ENCODE measurements around the gene OPN5.

The OPN5 gene

DNA sequence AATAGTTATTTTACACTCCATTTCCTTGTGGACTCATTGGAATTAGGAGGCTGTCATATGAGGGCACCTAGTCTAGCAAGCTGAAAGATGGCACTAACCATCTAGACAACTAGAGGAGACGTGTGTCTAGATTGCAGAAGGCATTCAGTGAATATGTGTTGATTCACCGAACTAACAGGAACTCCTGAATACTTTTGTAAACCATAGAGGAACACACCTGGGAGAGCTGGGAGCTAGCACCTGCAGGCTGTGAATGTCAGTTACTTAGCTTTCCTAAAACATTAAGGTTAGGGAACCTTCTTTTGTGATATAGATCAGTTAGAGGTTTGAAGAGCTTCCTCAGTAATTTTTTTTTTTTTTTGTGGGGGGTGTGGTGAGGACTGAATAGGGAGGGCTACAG is 7.7 kb downstream of the OPN5 start:
- 62% methylated on average over 2 of the region's 2 CpGs for WGBS
- no peaks in the 10 kb centered on the region for H3K9me3 ChIP-seq (ENCODE audit: insufficient read depth, low read depth, low read length)
- no peak overlapping the region for H3K9ac ChIP-seq (ENCODE audit: low read depth, low read length)
- no peak overlapping the region for H3K27ac ChIP-seq (ENCODE audit: low read depth, low read length)
- H3K36me3 ChIP-seq (ENCODE audit: insufficient read depth, low read length): no peaks in the 10 kb centered on the region
- H3K27me3 ChIP-seq (ENCODE audit: insufficient read depth, low read length): peaks cover 37% of the 10 kb centered on the region
- no peak overlapping the region for H3K4me3 ChIP-seq (ENCODE audit: low read length)
- H3K4me1 ChIP-seq (ENCODE audit: insufficient read depth, low read length): 0 out of 2 replicates have a peak, but pooled peaks cover 11% of the 10 kb centered on the region

DNA sequence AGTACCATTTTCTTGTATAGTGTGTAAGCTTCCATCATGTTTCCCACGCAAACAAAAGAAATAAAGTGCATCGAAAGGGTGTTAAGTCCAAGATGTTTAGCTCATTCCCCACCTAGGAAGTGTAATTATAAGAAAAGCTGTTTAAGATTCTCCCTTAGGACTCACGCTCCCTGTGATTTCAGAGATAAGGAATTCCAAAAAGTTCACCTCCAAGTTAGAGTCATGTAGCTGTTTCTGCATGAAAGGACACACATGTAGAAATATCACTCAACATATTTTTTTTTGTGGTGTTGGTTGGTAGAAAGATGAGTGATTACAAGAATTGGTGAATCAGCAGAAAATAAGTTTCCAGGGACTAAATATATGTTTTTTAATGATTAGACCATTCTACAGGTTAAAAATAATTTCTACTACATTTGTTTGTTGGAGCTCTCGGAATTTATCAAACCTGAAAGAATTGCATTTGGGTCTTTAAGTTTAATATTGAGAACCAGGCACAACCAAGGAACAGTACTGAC is 10.4 kb downstream of the OPN5 start:
- Histone ChIP-seq H3K4me3 (ENCODE audit: low read length) (no peak overlapping the region), H3K9ac (ENCODE audit: low read depth, low read length) (no peak overlapping the region), H3K9me3 (ENCODE audit: insufficient read depth, low read depth, low read length) (no peaks in the 10 kb centered on the region), H3K27ac (ENCODE audit: low read depth, low read length) (no peak overlapping the region), H3K36me3 (ENCODE audit: insufficient read depth, low read length) (no peaks in the 10 kb centered on the region), H3K27me3 (ENCODE audit: insufficient read depth, low read length) (peaks cover 37% of the 10 kb centered on the region), H3K4me1 (ENCODE audit: insufficient read depth, low read length) (0 out of 2 replicates have a peak, but pooled peaks cover 11% of the 10 kb centered on the region)
- 91% methylated on average over 4 of the region's 4 CpGs for WGBS

DNA sequence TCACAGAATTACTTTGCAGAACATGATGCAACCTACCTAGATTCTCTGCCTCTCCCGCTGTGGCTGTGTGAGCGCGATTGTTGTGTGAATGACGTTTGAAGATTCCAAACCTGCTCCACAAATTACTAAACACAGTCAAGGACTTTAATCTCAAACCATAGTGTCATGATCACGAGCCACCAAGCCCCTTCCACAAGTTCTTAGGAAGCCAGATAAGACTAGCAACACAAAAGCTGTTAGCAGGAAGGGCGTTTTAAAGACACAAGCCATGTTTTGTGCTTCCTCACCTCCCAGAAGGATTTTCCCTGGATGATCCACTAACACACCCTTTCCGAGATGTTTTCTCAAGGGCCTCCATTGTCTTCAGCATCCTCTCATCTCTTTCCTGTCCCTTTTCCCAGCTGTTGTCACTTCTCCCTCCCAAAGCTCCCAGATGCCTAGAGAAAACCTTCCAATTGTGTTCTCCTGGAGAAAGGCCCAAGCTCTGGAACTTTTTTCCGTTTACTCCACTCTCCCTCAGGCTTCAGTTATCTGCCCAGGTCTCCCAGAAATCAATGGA is 12.8 kb downstream of the OPN5 start:
- Histone ChIP-seq H3K4me1 (ENCODE audit: insufficient read depth, low read length) (no peaks in the 10 kb centered on the region), H3K27ac (ENCODE audit: low read depth, low read length) (no peak overlapping the region), H3K4me3 (ENCODE audit: low read length) (no peak overlapping the region), H3K27me3 (ENCODE audit: insufficient read depth, low read length) (peaks cover 22% of the 10 kb centered on the region), H3K36me3 (ENCODE audit: insufficient read depth, low read length) (no peaks in the 10 kb centered on the region), H3K9me3 (ENCODE audit: insufficient read depth, low read depth, low read length) (no peaks in the 10 kb centered on the region), H3K9ac (ENCODE audit: low read depth, low read length) (no peak overlapping the region)
- WGBS: 94% methylated on average over 8 of the region's 8 CpGs

DNA sequence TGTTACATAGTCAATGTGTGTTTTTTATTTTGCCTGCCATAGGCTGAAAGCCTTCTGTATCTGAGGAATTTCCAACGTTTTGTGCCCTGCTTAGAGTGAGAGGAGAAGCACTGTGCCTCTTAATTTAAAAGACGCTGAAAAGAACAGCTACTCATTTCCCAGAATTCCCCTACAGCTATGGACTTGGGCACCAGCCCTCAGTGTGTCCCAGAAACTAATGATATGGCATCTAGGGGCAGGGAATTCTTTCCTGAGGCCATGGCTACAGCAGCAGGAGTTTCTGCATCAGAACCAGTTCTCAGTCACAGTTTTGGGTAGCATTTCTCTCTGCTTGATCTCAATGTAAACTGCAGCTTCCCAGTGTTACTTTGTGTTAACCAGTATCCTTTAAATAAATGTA is 20.2 kb downstream of the OPN5 start:
- Histone ChIP-seq H3K27ac (ENCODE audit: low read depth, low read length) (no peak overlapping the region), H3K9me3 (ENCODE audit: insufficient read depth, low read depth, low read length) (no peaks in the 10 kb centered on the region), H3K4me3 (ENCODE audit: low read length) (no peak overlapping the region), H3K4me1 (ENCODE audit: insufficient read depth, low read length) (no peaks in the 10 kb centered on the region), H3K36me3 (ENCODE audit: insufficient read depth, low read length) (no peaks in the 10 kb centered on the region), H3K9ac (ENCODE audit: low read depth, low read length) (no peak overlapping the region), H3K27me3 (ENCODE audit: insufficient read depth, low read length) (no peaks in the 10 kb centered on the region)
- 85% methylated on average over 2 of the region's 2 CpGs for WGBS

DNA sequence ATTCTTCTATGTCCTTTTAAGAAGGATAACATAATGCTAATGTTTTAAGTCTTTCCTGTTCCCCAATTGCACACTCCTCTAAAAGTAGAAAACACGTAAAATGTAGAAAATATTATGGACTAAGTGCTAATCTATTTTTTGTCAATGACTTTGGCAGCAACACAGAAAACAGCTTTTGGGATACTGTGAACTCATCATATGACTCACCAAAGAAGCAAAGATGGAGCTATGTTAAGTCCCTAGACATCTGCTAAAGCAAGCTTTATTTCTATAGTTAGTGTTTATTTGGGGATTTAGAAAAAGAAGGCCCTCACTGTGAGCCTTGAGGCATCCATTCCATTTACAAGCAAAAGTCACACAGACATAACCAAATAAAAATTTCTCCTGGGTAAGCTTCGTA is 23.0 kb downstream of the OPN5 start:
- H3K9me3 ChIP-seq (ENCODE audit: insufficient read depth, low read depth, low read length): no peaks in the 10 kb centered on the region
- no peak overlapping the region for H3K27ac ChIP-seq (ENCODE audit: low read depth, low read length)
- H3K27me3 ChIP-seq (ENCODE audit: insufficient read depth, low read length): no peaks in the 10 kb centered on the region
- H3K36me3 ChIP-seq (ENCODE audit: insufficient read depth, low read length): no peaks in the 10 kb centered on the region
- 95% methylated on average over 2 of the region's 2 CpGs for WGBS
- H3K4me3 ChIP-seq (ENCODE audit: low read length): no peak overlapping the region
- H3K9ac ChIP-seq (ENCODE audit: low read depth, low read length): no peak overlapping the region
- H3K4me1 ChIP-seq (ENCODE audit: insufficient read depth, low read length): no peaks in the 10 kb centered on the region

DNA sequence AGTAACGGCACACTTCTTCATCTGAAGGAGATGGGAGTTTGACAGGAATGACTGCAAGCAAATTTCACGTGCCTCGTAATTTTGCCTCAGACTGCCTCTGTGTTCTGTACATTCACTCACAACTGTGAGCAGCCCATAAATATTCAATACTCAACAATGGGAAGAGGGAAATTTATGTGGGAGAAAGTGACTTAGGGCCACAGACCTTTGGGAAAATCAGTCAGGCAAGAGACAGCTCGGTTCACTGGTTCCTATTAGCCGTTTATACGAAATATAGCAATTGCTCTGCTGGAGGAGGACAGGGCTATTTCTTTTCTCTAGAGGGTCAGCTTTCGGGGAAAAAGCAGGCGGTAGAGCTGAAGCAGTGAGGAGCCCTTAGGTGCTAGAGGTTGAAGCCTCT is 28.0 kb downstream of the OPN5 start:
- H3K36me3 ChIP-seq (ENCODE audit: insufficient read depth, low read length): no peaks in the 10 kb centered on the region
- no peak overlapping the region for H3K4me3 ChIP-seq (ENCODE audit: low read length)
- WGBS: 91% methylated on average over 8 of the region's 8 CpGs
- no peaks in the 10 kb centered on the region for H3K4me1 ChIP-seq (ENCODE audit: insufficient read depth, low read length)
- H3K27ac ChIP-seq (ENCODE audit: low read depth, low read length): no peak overlapping the region
- H3K27me3 ChIP-seq (ENCODE audit: insufficient read depth, low read length): no peaks in the 10 kb centered on the region
- no peak overlapping the region for H3K9ac ChIP-seq (ENCODE audit: low read depth, low read length)
- no peaks in the 10 kb centered on the region for H3K9me3 ChIP-seq (ENCODE audit: insufficient read depth, low read depth, low read length)

DNA sequence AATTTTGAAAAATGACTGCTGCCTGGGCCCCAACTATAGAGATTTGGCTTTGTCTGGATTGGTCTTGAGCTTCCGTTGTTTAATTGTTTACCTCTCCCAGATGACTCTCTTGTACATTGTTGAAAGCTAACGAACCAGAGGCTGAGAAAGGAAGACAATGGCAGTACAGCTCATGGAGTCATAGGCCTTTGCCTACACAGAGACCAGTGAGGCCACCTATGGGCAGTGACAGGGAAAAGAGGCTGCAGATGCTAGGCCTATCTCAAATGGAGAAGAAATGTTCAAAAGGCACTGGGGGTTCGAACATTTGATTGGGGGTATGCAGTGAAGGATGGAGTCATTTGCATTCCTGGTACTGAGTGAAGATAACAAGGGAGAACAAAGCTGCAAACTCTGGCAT is 29.1 kb downstream of the OPN5 start:
- Histone ChIP-seq H3K4me1 (ENCODE audit: insufficient read depth, low read length) (no peaks in the 10 kb centered on the region), H3K4me3 (ENCODE audit: low read length) (no peak overlapping the region), H3K9ac (ENCODE audit: low read depth, low read length) (no peak overlapping the region), H3K9me3 (ENCODE audit: insufficient read depth, low read depth, low read length) (no peaks in the 10 kb centered on the region), H3K27ac (ENCODE audit: low read depth, low read length) (no peak overlapping the region), H3K27me3 (ENCODE audit: insufficient read depth, low read length) (no peaks in the 10 kb centered on the region), H3K36me3 (ENCODE audit: insufficient read depth, low read length) (no peaks in the 10 kb centered on the region)
- 81% methylated on average over 3 of the region's 3 CpGs for WGBS

DNA sequence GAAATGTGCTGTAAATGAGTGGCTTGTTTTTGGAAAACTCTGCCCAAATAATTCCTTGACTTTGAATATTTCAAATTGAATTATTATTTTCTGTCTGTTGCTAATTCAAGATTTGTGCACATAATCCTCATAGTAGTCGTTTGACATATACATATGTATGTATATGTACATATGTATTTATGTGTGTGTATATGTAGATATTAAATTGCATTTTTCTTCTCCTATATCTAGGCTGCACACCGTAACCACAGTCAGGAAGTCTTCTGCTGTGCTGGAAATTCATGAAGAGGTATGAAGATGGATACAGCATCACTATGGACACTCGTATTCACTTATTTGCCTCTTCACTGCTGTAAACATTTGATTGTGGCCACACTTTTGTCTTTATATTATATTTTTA is 29.6 kb downstream of the OPN5 start:
- Histone ChIP-seq H3K27me3 (ENCODE audit: insufficient read depth, low read length) (no peaks in the 10 kb centered on the region), H3K9ac (ENCODE audit: low read depth, low read length) (no peak overlapping the region), H3K9me3 (ENCODE audit: insufficient read depth, low read depth, low read length) (no peaks in the 10 kb centered on the region), H3K27ac (ENCODE audit: low read depth, low read length) (no peak overlapping the region), H3K36me3 (ENCODE audit: insufficient read depth, low read length) (no peaks in the 10 kb centered on the region), H3K4me1 (ENCODE audit: insufficient read depth, low read length) (no peaks in the 10 kb centered on the region), H3K4me3 (ENCODE audit: low read length) (no peak overlapping the region)
- WGBS: no CpG with 5 or more reads among the region's 3 CpGs

DNA sequence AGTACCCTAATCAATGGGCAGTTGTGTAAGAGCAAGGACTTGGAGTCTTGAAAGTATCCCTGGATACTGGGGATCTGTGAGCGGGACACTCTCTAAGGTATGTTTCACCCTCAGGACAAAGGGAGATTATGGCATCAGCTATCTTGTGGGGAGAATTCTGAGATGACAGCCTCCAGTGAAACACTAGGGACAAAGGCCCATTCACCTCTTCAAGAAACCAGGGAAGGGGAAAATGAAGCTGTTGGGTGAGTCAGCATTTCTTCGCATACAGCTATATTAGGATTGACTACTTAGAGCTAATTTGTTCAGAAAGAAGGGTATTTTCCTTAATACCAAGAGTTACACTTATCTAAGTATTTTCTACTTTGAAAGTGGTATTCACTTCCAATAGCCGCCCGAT is 35.9 kb downstream of the OPN5 start:
- H3K27me3 ChIP-seq (ENCODE audit: insufficient read depth, low read length): no peaks in the 10 kb centered on the region
- H3K4me3 ChIP-seq (ENCODE audit: low read length): no peak overlapping the region
- H3K36me3 ChIP-seq (ENCODE audit: insufficient read depth, low read length): no peaks in the 10 kb centered on the region
- H3K4me1 ChIP-seq (ENCODE audit: insufficient read depth, low read length): no peaks in the 10 kb centered on the region
- WGBS: 93% methylated on average over 1 of the region's 4 CpGs
- H3K9me3 ChIP-seq (ENCODE audit: insufficient read depth, low read depth, low read length): no peaks in the 10 kb centered on the region
- no peak overlapping the region for H3K27ac ChIP-seq (ENCODE audit: low read depth, low read length)
- H3K9ac ChIP-seq (ENCODE audit: low read depth, low read length): no peak overlapping the region

DNA sequence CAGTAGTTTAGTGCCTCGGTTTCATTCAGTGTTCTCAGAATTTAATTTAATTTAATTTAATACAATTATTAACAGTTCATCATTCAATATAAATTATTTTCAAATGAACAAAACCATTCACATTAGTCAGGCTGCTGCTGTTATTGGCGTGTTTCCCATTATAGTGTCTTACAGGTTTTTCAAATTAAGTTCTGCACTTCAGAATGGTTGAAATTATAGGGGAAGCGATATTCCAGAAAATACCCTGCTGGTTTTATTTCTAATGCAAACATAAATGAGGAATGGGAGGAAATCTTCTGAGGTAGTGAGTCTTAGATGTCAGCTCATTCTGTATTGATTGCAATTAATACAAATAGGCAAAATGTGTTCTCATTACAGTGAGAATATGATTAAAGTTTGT is 37.6 kb downstream of the OPN5 start:
- Histone ChIP-seq H3K4me1 (ENCODE audit: insufficient read depth, low read length) (no peaks in the 10 kb centered on the region), H3K36me3 (ENCODE audit: insufficient read depth, low read length) (no peaks in the 10 kb centered on the region), H3K9ac (ENCODE audit: low read depth, low read length) (no peak overlapping the region), H3K9me3 (ENCODE audit: insufficient read depth, low read depth, low read length) (no peaks in the 10 kb centered on the region), H3K27ac (ENCODE audit: low read depth, low read length) (no peak overlapping the region), H3K4me3 (ENCODE audit: low read length) (no peak overlapping the region), H3K27me3 (ENCODE audit: insufficient read depth, low read length) (no peaks in the 10 kb centered on the region)
- WGBS: 92% methylated on average over 2 of the region's 3 CpGs

DNA sequence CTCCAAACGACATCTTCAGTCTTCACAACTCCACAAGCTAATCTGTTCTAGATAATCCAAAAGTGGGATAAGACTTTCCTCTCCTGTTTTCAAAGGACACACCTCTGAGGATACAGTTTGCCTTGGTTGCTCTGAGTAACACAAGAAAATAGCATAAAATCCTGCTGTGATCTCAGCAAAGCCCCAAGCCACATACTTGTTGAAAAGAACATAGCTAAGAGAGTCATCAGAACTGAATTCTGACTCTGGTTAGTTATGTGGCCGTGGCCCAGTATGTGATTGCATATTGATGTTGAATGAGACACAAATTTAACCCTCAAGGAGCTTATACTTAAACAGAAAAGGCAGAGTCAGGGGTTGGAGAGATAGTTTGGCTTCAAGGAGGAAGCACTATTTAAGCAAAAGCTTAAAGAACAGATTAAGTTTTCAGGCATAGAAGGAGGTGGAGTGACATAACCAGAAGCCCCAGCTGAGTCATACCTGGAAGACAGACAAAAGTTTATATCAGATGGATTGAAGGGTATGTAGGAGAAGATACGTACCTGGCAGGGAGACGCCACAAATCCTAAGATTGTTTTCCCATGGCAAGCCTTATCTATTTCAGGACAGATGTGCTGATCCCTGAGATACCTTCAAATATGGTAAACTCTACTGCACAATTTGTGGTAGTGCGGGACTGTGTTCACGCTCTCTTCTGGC is 41.2 kb downstream of the OPN5 start:
- WGBS: 92% methylated on average over 6 of the region's 6 CpGs
- no peak overlapping the region for H3K27ac ChIP-seq (ENCODE audit: low read depth, low read length)
- no peaks in the 10 kb centered on the region for H3K27me3 ChIP-seq (ENCODE audit: insufficient read depth, low read length)
- no peak overlapping the region for H3K9ac ChIP-seq (ENCODE audit: low read depth, low read length)
- H3K36me3 ChIP-seq (ENCODE audit: insufficient read depth, low read length): no peaks in the 10 kb centered on the region
- no peaks in the 10 kb centered on the region for H3K9me3 ChIP-seq (ENCODE audit: insufficient read depth, low read depth, low read length)
- no peaks in the 10 kb centered on the region for H3K4me1 ChIP-seq (ENCODE audit: insufficient read depth, low read length)
- H3K4me3 ChIP-seq (ENCODE audit: low read length): no peak overlapping the region

Measured in HUES64 (cell line).